ENCODE measurements around the gene GCH1.

GCH1 gene

DNA sequence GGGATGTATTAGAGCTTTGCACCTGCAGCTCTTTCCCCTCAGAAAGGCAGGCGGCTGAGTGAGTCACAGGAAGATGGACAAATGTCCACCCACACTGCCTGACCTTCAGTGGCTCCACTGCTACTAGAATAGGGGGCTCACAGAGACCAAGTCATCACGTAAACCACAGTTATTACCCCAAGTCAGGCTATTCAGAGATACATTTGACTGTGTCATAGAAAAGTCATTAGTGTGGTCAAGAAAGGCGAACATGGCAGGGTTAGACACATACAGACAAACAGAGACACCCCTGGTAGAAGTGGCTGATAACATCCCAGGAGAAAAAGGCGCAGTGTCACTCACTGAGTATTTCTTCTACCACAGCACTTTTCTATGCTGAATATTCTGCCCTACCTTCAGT is 36.0 kb downstream of the GCH1 start:
- no peak for DNase-seq (ENCODE audit: insufficient read length, low spot score)
- FAIRE-seq = no peak
- TF ChIP-seq, protein P1, sequence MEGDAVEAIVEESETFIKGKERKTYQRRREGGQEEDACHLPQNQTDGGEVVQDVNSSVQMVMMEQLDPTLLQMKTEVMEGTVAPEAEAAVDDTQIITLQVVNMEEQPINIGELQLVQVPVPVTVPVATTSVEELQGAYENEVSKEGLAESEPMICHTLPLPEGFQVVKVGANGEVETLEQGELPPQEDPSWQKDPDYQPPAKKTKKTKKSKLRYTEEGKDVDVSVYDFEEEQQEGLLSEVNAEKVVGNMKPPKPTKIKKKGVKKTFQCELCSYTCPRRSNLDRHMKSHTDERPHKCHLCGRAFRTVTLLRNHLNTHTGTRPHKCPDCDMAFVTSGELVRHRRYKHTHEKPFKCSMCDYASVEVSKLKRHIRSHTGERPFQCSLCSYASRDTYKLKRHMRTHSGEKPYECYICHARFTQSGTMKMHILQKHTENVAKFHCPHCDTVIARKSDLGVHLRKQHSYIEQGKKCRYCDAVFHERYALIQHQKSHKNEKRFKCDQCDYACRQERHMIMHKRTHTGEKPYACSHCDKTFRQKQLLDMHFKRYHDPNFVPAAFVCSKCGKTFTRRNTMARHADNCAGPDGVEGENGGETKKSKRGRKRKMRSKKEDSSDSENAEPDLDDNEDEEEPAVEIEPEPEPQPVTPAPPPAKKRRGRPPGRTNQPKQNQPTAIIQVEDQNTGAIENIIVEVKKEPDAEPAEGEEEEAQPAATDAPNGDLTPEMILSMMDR (IDR thresholded peaks at IDR 0.05; ENCODE audit: insufficient read depth, missing control alignments) = no peak

GRCh38 chr14:54864526-54864925 is 38.1 kb downstream of the GCH1 start:
- no peak for FAIRE-seq
- no peak for DNase-seq (ENCODE audit: insufficient read length, low spot score)
- TF ChIP-seq, protein P1 (IDR thresholded peaks at IDR 0.05; ENCODE audit: insufficient read depth, missing control alignments) = no peak

GRCh38 chr14:54857830-54858269 is 44.8 kb downstream of the GCH1 start:
- TF ChIP-seq, protein P1 (IDR thresholded peaks at IDR 0.05; ENCODE audit: insufficient read depth, missing control alignments) = no peak
- DNase-seq (ENCODE audit: insufficient read length, low spot score) (no peak), FAIRE-seq (no peak)

GRCh38 chr14:54856152-54856551 is 46.5 kb downstream of the GCH1 start:
- FAIRE-seq (no peak), DNase-seq (ENCODE audit: insufficient read length, low spot score) (no peak)
- TF ChIP-seq, protein P1 (IDR thresholded peaks at IDR 0.05; ENCODE audit: insufficient read depth, missing control alignments) = no peak

- no peak for DNase-seq (ENCODE audit: insufficient read length, low spot score)
- FAIRE-seq = no peak
- TF ChIP-seq, protein P1 (IDR thresholded peaks at IDR 0.05; ENCODE audit: insufficient read depth, missing control alignments) = no peak
These were observed 48.4 kb downstream of the GCH1 start for GRCh38 chr14:54854181-54854580.

DNA sequence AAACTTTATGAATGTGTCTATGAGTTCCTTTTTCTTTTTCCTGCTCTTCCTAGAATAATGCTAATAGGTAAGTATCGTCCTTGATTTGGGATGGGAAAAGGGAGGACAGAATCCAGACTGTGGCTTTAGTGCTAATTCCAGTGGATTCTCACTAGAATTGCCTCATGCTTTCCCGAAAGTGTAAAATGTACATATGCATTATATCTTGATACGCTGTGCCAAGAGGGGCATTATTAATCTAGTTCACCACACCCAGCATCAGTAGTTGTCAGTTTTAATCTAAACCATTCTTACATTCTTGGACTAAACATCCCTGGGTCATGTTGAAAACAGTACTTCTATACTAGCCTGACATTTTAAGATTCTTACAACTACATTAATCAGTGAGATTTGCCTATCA is 49.3 kb downstream of the GCH1 start:
- DNase-seq (ENCODE audit: insufficient read length, low spot score) = no peak
- FAIRE-seq = no peak
- TF ChIP-seq, protein P1 (IDR thresholded peaks at IDR 0.05; ENCODE audit: insufficient read depth, missing control alignments) = no peak

DNA sequence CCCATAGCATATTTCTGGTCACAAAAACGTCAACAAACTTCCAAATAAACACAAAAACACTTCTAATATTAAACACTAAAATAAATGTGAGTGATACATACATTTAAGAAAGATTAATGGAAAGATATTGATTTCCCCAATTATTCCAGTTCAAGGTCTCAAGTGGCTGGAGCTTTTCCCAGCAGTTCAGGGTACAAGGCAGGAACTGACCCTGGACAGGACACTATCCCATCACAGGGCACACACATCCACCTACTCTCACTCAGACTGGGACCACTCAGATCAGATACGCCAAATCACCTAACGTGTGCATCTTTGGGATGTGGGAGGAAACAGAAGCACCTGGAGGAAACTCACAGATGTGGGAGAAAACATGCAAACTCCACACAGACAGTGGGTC is 50.4 kb downstream of the GCH1 start:
- TF ChIP-seq, protein P1 (IDR thresholded peaks at IDR 0.05; ENCODE audit: insufficient read depth, missing control alignments) = no peak
- DNase-seq (ENCODE audit: insufficient read length, low spot score) (no peak), FAIRE-seq (no peak)

All from D721Med (cell line).